HG02623 (cell line): ENCODE measurements around the gene PROB1.
A peak's percentile ranks its signal among the peaks of the same experiment; 100 is the strongest.
"Not testable (repeated sequence)": the region's sequence is repeated elsewhere in the genome, so short reads cannot be mapped to it uniquely, and the experiment has no call there.

Experiments used
- ATAC-seq: cut with Tn5 transposase; IDR thresholded peaks from one replicate; pipeline ENCODE4 v1.9.1; 2021; ENCODE audit warnings: moderate library complexity; ENCODE audit not compliant: unreplicated experiment

The PROB1 gene

GRCh38 chr5:139414581-139415130, 19.8 kb upstream of the PROB1 start:
- ATAC-seq, result no peak

GRCh38 chr5:139413963-139414362, 19.1 kb upstream of the PROB1 start:
- no peak for ATAC-seq

DNA sequence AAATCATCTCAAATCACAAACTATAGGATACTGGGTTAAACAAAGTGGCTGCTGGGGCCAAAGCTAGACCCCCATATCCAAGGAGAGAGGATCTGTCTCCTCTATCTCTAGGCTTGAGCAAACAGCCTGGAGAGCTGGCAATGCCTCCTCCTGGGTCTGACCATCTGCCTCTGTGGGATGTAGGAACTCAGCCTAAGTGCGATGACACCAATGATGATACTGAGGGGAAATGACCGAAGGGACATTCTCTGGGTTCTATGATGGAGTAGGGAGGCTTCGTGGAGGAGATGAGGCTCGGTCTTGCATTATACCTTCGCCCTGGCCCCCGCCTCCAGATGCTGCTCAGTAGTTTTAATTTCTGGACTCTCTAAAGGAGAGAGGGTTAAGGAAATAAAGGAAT, 18.2 kb upstream of the PROB1 start:
- no peak for ATAC-seq

DNA sequence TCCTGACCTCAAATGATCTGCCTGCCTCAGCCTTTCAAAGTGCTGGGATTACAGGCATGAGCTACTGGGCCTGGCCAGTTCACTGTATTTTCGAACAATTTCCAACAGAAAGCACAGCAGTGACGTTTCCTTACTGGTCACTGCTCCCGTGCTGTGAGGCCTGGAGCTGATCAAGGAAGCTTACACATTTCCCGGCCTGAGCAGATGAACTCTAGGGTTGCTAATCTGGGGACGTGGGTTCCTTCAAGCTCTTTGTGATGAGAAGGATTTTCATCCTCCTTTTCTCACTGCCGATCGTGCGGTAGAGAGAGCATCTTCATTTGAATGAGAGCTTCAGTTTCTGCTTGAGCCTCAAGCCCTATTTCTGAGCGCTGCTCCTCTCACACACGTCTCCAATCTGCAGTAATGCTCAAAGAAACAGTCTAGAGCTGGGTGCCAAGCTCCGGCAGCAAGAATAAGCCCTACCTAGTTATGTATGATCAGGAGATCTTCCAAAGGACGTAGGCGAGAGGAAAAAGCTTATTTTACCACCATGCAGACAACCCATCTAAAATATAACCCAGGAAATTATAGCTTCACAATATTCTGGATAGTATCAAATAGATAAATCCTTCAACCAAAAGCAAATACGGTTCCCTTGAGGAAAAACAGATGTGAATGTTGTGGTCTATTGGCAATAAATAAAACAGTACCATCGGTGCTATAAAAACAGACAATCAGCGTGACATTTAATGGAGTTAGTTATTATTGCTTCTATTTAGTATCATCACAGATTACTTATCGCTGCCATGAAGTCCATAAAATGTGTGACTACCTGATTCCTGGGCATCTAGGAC, 16.3 kb upstream of the PROB1 start:
- no peak for ATAC-seq

GRCh38 chr5:139410121-139410992, 15.5 kb upstream of the PROB1 start:
- ATAC-seq, result no peak

- ATAC-seq, result not testable (repeated sequence)
Observed at GRCh38 chr5:139409116-139409515, 14.2 kb upstream of the PROB1 start.

DNA sequence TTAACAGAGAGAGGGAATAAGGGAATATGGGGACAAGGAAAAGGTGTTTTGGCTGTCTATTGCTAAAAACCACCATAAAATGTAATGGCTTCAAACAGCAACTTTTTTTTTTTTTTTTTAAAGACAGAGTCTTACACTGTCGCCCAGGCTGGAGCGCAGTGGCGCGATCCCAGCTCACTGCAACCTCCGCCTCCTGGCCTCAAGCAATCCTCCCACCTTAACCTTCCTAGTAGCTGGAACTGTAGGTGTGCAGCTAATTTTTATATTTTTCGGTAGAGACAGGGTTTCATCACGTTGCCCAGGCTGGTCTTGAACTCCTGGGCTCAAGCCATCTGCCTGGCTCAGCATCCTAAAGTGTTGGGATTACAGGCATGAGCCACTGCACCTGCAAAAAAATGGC, 13.3 kb upstream of the PROB1 start:
- ATAC-seq, result no peak

- ATAC-seq, result no peak
Observed at GRCh38 chr5:139407517-139407916, 12.6 kb upstream of the PROB1 start.

DNA sequence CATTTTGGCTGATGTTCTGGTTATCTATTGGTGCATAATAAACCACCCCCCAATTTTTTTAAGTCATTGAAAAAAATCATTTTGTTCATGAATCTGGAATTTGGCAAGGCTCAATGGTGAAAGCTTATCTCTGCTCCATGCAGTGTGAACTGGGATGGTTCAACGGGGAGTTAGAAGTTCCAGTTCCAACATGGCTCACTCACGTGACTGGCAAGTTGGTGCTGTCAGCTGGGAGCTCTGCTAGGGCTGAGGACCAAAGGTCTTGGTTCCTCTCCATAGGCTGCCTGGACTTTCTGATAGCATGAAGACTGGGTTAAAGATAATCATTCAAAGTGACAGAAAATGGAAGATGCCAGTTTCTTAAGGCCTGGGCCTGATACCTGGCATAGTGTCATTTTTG, 12.1 kb upstream of the PROB1 start:
- ATAC-seq, result no peak

DNA sequence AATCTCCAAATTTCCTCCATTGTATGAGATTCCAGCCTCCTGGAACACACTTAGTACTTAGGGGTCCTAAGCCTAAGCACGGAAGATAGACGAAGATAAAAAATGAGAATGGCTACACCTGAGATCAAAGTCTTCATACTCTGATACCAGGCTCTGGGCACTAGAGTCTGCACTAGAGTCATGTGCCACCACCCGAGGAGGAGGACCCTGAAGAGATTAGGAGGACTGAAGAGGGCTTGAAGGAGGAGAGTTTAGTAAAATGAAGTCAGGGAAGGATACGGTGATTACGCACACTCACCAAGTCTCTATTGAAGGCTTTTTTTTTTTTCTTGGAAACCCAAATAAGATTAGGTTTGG, 9.6 kb upstream of the PROB1 start:
- ATAC-seq, result no peak

DNA sequence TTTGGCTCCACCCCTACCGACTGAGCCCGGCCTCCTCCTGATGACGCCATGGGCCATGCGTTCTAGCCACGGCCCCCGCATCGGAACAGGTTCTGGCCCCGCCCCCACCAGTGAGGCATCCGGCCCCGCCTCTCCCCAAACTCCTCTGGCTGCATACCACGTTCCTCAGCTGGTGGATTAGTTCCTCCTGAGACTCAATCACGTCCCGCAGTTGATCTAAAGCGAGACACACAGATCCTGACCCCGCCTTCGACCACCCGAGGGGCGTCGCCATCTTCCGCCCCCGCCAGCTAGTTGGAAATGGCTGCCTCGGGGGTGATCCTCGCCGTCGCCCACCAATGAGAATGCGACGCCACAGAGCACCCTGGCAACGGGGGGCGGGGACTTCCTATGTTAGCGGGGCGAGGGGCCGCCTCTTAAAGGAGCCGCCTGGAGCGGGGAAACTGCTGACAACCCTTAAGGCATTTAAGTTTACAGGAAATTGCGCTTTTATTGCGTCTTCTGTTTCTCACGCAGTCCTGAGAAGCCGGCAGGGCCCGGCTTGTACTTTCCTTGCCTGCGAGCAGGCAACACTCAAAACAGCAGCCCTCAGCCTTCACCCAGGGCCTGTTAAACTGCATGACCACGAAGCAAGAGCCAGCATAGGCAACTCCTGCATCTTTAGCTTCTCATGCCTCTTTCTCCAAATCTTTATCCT, 9.0 kb upstream of the PROB1 start, which contains the start of gene SPATA24:
Gene SPATA24 (minus strand): TSS at position 303 of the 697 bp plus-strand sequence. CDS start 29 bp downstream, at position 274.
- ATAC-seq, result peak; percentile 88

- no peak for ATAC-seq
Observed at GRCh38 chr5:139403418-139403786, 8.5 kb upstream of the PROB1 start.

- no peak for ATAC-seq
Observed at GRCh38 chr5:139402561-139403158, 7.8 kb upstream of the PROB1 start.

- ATAC-seq, result no peak
Observed at GRCh38 chr5:139401546-139401945, 6.6 kb upstream of the PROB1 start.

DNA sequence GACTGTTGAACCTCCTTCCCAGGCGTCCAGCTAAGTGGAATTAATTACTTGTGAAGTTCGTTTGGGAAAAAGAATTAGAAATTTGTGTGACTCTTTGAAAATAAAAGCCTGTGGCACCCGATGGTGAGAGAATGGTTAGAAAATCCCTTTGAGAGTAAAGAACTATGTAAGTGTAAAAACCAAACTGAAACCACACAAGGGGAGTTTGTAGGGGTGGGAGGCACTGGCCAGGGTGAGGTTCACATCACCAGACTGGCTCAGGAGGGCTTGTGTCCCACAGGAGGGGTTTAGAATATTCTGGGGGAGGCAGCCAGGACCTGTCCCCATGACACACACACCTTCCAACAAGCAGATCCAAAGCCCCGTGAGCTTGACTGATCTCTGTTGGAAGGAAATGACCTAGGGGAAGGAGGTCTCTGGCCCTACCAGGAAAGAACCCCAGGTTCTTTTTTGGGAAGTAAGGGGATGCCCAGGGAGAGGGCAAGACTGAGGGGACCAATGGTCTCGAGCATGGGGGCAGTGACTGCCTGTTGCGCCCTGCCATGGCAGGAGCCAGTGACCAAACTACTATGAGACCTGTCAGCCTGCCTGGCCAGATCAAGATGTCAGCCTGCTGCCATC, 4.7 kb upstream of the PROB1 start:
- ATAC-seq, result no peak

- ATAC-seq, result no peak
Observed at GRCh38 chr5:139397921-139398320, 3.0 kb upstream of the PROB1 start.

- no peak for ATAC-seq
Observed at GRCh38 chr5:139396691-139397090, 1.8 kb upstream of the PROB1 start.

GRCh38 chr5:139395844-139396640, 1.1 kb upstream of the PROB1 start:
- no peak for ATAC-seq

GRCh38 chr5:139394123-139394653, 716 bp downstream of the PROB1 start:
- no peak for ATAC-seq
